SJSA1 (cell line): ENCODE measurements around the gene AK3. TPM values are rescaled to one million over a fixed set of nuclear protein-coding genes. Genes with fewer than 3 reads are reported as not detected.

Experiments used
- DNase-seq, 2 experiments: peaks; one replicate each; pipeline ENCODE4 v3.0.0-alpha.2; 2015 to 2020; ENCODE audit warnings: low spot score in 2 of 2, low read depth in 1 of 2
- H3K27ac ChIP-seq: fragments of 250-450 bp; sonication (Bioruptor Pico); 2 replicates; pipeline ENCODE4 v1.5.1; 2020; ENCODE audit warnings: mild to moderate bottlenecking, moderate library complexity
- H3K27me3 ChIP-seq: fragments of 250-450 bp; sonication (Bioruptor Pico); replicated peaks from 2 replicates; pipeline ENCODE4 v1.5.1; 2020; ENCODE audit warnings: mild to moderate bottlenecking, moderate library complexity
- H3K36me3 ChIP-seq: fragments of 250-450 bp; sonication (Bioruptor Pico); 2 replicates; pipeline ENCODE4 v1.5.1; 2020; ENCODE audit warnings: mild to moderate bottlenecking
- H3K4me1 ChIP-seq: fragments of 250-450 bp; sonication (Bioruptor Pico); replicated peaks from 2 replicates; pipeline ENCODE4 v1.6.1; 2021; ENCODE audit warnings: mild to moderate bottlenecking
- H3K4me3 ChIP-seq: fragments of 250-450 bp; sonication (Bioruptor Pico); 2 replicates; pipeline ENCODE4 v1.5.1; 2020; ENCODE audit warnings: mild to moderate bottlenecking
- H3K9me3 ChIP-seq: fragments of 250-450 bp; sonication (Bioruptor Pico); replicated peaks from 2 replicates; pipeline ENCODE4 v1.5.1; 2020; ENCODE audit warnings: mild to moderate bottlenecking
- total RNA-seq: library from RNA; depleted of rRNA; stranded (reverse); fragments of >200 nt; shearing (Covaris generic); gene quantifications from 2 replicates; pipeline ENCODE4 v1.2.3, GENCODE V29; 2014

The AK3 gene
- total RNA-seq, 1 experiment from 2014 or later: 46.6 TPM

DNA sequence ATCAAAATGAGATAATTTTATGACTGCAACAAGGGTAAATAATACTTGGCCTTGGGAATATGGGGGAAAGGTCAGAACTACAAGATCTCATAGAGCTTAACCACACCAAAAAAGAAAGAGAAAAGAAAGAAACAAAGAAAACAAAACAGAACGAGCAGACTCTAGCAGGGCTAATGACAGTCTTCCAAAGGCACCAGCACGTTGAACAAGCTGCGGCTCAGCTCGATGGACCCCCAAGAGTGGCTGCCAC lies 689 bp downstream of the AK3 start:
- peaks cover 3% of the 10 kb centered on the region; the same call in 1 of the 2 replicates for H3K36me3 ChIP-seq
- H3K27ac ChIP-seq: peak overlapping the region; percentile 66
- no peaks in the 10 kb centered on the region for H3K27me3 ChIP-seq
- H3K9me3 ChIP-seq: no peaks in the 10 kb centered on the region
- H3K4me3 ChIP-seq: peak overlapping the region; percentile 79
- DNase-seq: peak in 1 of 2 experiments; percentile 36
- peaks cover 28% of the 10 kb centered on the region for H3K4me1 ChIP-seq

- peak in 1 of 2 experiments; percentile 4 for DNase-seq
- Histone ChIP-seq H3K4me1 (peaks cover 28% of the 10 kb centered on the region), H3K27ac (peak overlapping the region; percentile 66), H3K4me3 (peak overlapping the region; percentile 79), H3K36me3 (peaks cover 3% of the 10 kb centered on the region; the same call in 1 of the 2 replicates), H3K9me3 (no peaks in the 10 kb centered on the region), H3K27me3 (no peaks in the 10 kb centered on the region)
Measured at GRCh38 chr9:4739587-4740387, 1.2 kb downstream of the AK3 start.

GRCh38 chr9:4738866-4739586 lies 2.0 kb downstream of the AK3 start:
- Histone ChIP-seq H3K36me3 (peaks cover 3% of the 10 kb centered on the region; the same call in 1 of the 2 replicates), H3K27me3 (no peaks in the 10 kb centered on the region), H3K4me3 (peak overlapping the region; percentile 79; the same call in 1 of the 2 replicates), H3K9me3 (no peaks in the 10 kb centered on the region), H3K27ac (no peak overlapping the region), H3K4me1 (peaks cover 26% of the 10 kb centered on the region)
- no peak for DNase-seq

GRCh38 chr9:4734150-4734549 lies 6.9 kb downstream of the AK3 start:
- no peak for DNase-seq
- no peak overlapping the region for H3K27ac ChIP-seq
- H3K9me3 ChIP-seq: no peaks in the 10 kb centered on the region
- H3K27me3 ChIP-seq: no peaks in the 10 kb centered on the region
- no peaks in the 10 kb centered on the region for H3K36me3 ChIP-seq
- H3K4me3 ChIP-seq: no peak overlapping the region
- H3K4me1 ChIP-seq: no peaks in the 10 kb centered on the region; the same call in 1 of the 2 replicates

GRCh38 chr9:4732890-4733289 lies 8.1 kb downstream of the AK3 start:
- Histone ChIP-seq H3K9me3 (no peaks in the 10 kb centered on the region), H3K27ac (no peak overlapping the region), H3K4me3 (no peak overlapping the region), H3K4me1 (no peaks in the 10 kb centered on the region), H3K27me3 (no peaks in the 10 kb centered on the region), H3K36me3 (no peaks in the 10 kb centered on the region)
- DNase-seq: no peak

- DNase-seq: no peak
- H3K4me3 ChIP-seq: no peak overlapping the region
- no peaks in the 10 kb centered on the region for H3K27me3 ChIP-seq
- no peaks in the 10 kb centered on the region for H3K36me3 ChIP-seq
- no peak overlapping the region for H3K27ac ChIP-seq
- H3K4me1 ChIP-seq: no peaks in the 10 kb centered on the region
- H3K9me3 ChIP-seq: no peaks in the 10 kb centered on the region
Measured at GRCh38 chr9:4727593-4727992, 13.4 kb downstream of the AK3 start.

GRCh38 chr9:4725706-4726442 lies 15.1 kb downstream of the AK3 start:
- Histone ChIP-seq H3K9me3 (no peaks in the 10 kb centered on the region), H3K27ac (no peak overlapping the region), H3K4me1 (no peaks in the 10 kb centered on the region), H3K27me3 (no peaks in the 10 kb centered on the region), H3K36me3 (no peaks in the 10 kb centered on the region), H3K4me3 (no peak overlapping the region)
- DNase-seq: no peak

GRCh38 chr9:4721736-4722135 lies 19.3 kb downstream of the AK3 start:
- Histone ChIP-seq H3K4me3 (no peak overlapping the region), H3K36me3 (peaks cover 3% of the 10 kb centered on the region; the same call in 1 of the 2 replicates), H3K27me3 (no peaks in the 10 kb centered on the region), H3K4me1 (no peaks in the 10 kb centered on the region), H3K9me3 (no peaks in the 10 kb centered on the region), H3K27ac (no peak overlapping the region)
- DNase-seq: no peak

GRCh38 chr9:4718911-4719310 lies 22.1 kb downstream of the AK3 start:
- Histone ChIP-seq H3K9me3 (no peaks in the 10 kb centered on the region), H3K36me3 (peaks cover 3% of the 10 kb centered on the region; the same call in 1 of the 2 replicates), H3K4me3 (no peak overlapping the region), H3K27me3 (no peaks in the 10 kb centered on the region), H3K4me1 (peaks cover 5% of the 10 kb centered on the region), H3K27ac (no peak overlapping the region)
- no peak for DNase-seq

- no peaks in the 10 kb centered on the region for H3K9me3 ChIP-seq
- H3K36me3 ChIP-seq: peaks cover 3% of the 10 kb centered on the region; the same call in 1 of the 2 replicates
- H3K4me1 ChIP-seq: peaks cover 5% of the 10 kb centered on the region
- H3K4me3 ChIP-seq: no peak overlapping the region
- no peak for DNase-seq
- H3K27me3 ChIP-seq: no peaks in the 10 kb centered on the region
- no peak overlapping the region for H3K27ac ChIP-seq
Measured at GRCh38 chr9:4717815-4718214, 23.2 kb downstream of the AK3 start.

GRCh38 chr9:4716163-4716562 lies 24.8 kb downstream of the AK3 start:
- peaks cover 5% of the 10 kb centered on the region for H3K4me1 ChIP-seq
- no peak for DNase-seq
- H3K27me3 ChIP-seq: no peaks in the 10 kb centered on the region
- no peak overlapping the region for H3K4me3 ChIP-seq
- no peaks in the 10 kb centered on the region for H3K9me3 ChIP-seq
- H3K36me3 ChIP-seq: peaks cover 3% of the 10 kb centered on the region; the same call in 1 of the 2 replicates
- no peak overlapping the region for H3K27ac ChIP-seq

DNA sequence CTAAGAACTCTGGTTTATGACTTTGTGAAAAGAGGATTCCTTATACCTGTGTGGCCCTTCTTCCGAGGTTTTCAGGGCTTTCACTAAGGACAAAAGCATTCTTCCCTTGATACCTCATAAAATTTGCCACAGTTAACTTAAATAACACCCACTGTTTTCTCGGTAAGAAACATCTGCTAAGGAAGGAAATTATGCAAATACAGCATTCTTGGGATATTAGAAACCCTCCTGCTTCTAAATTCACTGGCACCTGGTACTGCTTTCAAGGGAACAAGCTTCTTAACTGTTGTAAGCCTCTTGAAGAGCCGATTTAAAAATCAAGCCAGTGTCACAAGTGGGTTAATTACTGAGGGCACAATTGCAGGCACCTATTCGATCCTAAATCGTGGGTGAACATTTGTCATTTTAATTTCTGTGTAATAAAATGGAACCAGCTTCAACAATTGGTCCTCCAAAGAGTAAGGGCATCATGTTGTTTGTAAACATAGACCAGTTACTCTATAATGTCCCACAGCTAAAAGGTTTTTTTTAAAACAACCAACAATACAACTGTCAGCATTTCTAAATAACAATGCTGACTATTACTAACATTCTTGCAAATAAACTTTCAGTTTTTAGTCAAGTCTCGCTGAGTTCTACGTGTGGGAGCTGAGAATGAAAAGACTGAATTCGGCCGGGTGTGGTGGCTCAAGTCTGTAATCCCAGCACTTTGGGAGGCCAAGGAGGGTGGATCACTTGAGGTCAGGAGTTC lies 26.6 kb downstream of the AK3 start:
- Histone ChIP-seq H3K27me3 (no peaks in the 10 kb centered on the region), H3K4me3 (no peak overlapping the region), H3K36me3 (peaks cover 3% of the 10 kb centered on the region; the same call in 1 of the 2 replicates), H3K27ac (no peak overlapping the region), H3K4me1 (peaks cover 5% of the 10 kb centered on the region), H3K9me3 (no peaks in the 10 kb centered on the region)
- DNase-seq: peak in 1 of 2 experiments; percentile 14

- DNase-seq: no peak
- H3K4me3 ChIP-seq: no peak overlapping the region
- peaks cover 3% of the 10 kb centered on the region; the same call in 1 of the 2 replicates for H3K36me3 ChIP-seq
- H3K4me1 ChIP-seq: peaks cover 5% of the 10 kb centered on the region
- H3K9me3 ChIP-seq: no peaks in the 10 kb centered on the region
- H3K27me3 ChIP-seq: no peaks in the 10 kb centered on the region
- no peak overlapping the region for H3K27ac ChIP-seq
Measured at GRCh38 chr9:4713849-4714248, 27.2 kb downstream of the AK3 start.
